Measurements from ENCODE around the gene RNF207. TPM values are rescaled to one million over a fixed set of nuclear protein-coding genes. Genes with fewer than 3 reads are reported as not detected.
"Not testable (repeated sequence)": the region's sequence is repeated elsewhere in the genome, so short reads cannot be mapped to it uniquely, and the experiment has no call there.

Gene RNF207
- total RNA-seq, 1 donor from 2014 or later, result 34.5 TPM

DNA sequence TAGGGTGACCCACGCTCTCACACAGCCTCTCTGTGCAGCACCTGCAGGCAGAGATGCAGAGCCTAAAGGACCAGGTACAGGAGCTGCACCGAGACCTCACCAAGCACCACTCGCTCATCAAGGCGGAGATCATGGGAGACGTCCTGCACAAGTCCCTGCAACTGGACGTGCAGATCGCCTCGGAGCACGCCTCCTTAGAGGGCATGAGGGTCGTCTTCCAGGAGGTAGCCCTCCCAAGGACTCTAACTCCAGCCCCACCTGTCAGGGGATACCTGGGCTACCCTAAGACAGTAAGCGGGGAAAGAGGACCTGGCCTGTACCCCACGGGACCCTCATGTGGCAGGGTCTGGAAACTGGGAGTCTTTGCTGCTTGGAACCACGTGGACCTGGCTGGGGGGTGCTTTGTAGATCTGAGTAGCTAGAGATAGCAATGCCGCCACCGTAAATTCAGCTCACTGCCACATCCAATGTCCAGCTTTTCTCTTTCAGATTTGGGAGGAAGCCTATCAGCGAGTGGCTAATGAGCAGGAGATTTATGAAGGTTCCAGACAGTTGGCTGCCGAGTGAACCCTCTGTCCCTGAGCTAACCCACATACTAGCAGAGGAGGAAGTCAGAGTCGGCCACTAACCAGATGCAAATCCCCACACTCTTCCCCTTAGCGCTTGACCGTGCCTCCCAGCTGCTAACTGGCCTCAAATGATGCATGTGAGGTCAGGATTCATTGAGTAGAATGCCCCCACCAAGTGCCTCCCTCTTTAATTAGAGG lies 6.5 kb downstream of the RNF207 start:
- no peaks in the 10 kb centered on the region for H3K4me1 Mint-ChIP-seq (ENCODE audit: unreplicated experiment)
- H3K36me3 Mint-ChIP-seq, result peaks cover 18% of the 10 kb centered on the region
- H3K9me3 Mint-ChIP-seq, result no peaks in the 10 kb centered on the region
- H3K27me3 Mint-ChIP-seq, result no peaks in the 10 kb centered on the region
- H3K27ac Mint-ChIP-seq, result no peak overlapping the region
- DNase-seq (ENCODE audit: extremely low spot score, unreplicated experiment), result no peak
- H3K4me3 Mint-ChIP-seq, result no peak overlapping the region
- TF ChIP-seq, protein P1, sequence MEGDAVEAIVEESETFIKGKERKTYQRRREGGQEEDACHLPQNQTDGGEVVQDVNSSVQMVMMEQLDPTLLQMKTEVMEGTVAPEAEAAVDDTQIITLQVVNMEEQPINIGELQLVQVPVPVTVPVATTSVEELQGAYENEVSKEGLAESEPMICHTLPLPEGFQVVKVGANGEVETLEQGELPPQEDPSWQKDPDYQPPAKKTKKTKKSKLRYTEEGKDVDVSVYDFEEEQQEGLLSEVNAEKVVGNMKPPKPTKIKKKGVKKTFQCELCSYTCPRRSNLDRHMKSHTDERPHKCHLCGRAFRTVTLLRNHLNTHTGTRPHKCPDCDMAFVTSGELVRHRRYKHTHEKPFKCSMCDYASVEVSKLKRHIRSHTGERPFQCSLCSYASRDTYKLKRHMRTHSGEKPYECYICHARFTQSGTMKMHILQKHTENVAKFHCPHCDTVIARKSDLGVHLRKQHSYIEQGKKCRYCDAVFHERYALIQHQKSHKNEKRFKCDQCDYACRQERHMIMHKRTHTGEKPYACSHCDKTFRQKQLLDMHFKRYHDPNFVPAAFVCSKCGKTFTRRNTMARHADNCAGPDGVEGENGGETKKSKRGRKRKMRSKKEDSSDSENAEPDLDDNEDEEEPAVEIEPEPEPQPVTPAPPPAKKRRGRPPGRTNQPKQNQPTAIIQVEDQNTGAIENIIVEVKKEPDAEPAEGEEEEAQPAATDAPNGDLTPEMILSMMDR (conservative IDR thresholded peaks at IDR 0.05), result no peak

- no peak for DNase-seq (ENCODE audit: extremely low spot score, unreplicated experiment)
- H3K4me1 Mint-ChIP-seq (ENCODE audit: unreplicated experiment), result peaks cover 9% of the 10 kb centered on the region
- no peaks in the 10 kb centered on the region for H3K27me3 Mint-ChIP-seq
- no peaks in the 10 kb centered on the region for H3K9me3 Mint-ChIP-seq
- H3K36me3 Mint-ChIP-seq, result peaks cover 12% of the 10 kb centered on the region
- no peak overlapping the region for H3K4me3 Mint-ChIP-seq
- TF ChIP-seq, protein P1 (conservative IDR thresholded peaks at IDR 0.05), result no peak
- H3K27ac Mint-ChIP-seq, result peak overlapping the region; percentile 75
These were observed 12.7 kb downstream of the RNF207 start for GRCh38 chr1:6218375-6219164.

DNA sequence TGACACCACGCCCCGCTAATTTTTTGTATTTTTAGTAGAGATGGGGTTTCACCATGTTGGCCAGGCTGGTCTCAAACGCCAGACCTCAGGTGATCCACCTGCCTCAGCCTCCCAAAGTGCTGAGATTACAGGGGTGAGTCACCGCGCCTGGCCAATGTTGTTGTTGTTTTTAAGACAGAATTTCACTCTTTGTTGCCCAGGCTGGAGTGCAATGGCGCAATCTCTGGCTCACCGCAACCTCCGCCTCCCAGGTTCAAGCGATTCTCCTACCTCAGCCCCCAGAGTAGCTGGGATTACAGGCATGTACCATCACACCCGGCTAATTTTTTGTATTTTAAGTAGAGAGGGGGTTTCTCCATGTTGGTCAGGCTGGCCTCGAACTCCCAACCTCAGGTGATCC lies 13.7 kb downstream of the RNF207 start:
- not testable (repeated sequence) for H3K4me1 Mint-ChIP-seq (ENCODE audit: unreplicated experiment); H3K9me3 Mint-ChIP-seq; H3K27me3 Mint-ChIP-seq; H3K27ac Mint-ChIP-seq; DNase-seq (ENCODE audit: extremely low spot score, unreplicated experiment); H3K4me3 Mint-ChIP-seq
- H3K36me3 Mint-ChIP-seq, result peaks cover 19% of the 10 kb centered on the region

- Mint-ChIP-seq H3K4me1 (ENCODE audit: unreplicated experiment) (peaks cover 9% of the 10 kb centered on the region), H3K9me3 (no peaks in the 10 kb centered on the region), H3K4me3 (no peak overlapping the region), H3K27ac (peak overlapping the region; percentile 84), H3K36me3 (peaks cover 19% of the 10 kb centered on the region), H3K27me3 (no peaks in the 10 kb centered on the region)
- DNase-seq (ENCODE audit: extremely low spot score, unreplicated experiment), result no peak
- TF ChIP-seq, protein P1 (conservative IDR thresholded peaks at IDR 0.05), result no peak
These were observed 14.3 kb downstream of the RNF207 start for GRCh38 chr1:6220236-6220635.

- TF ChIP-seq, protein P1 (conservative IDR thresholded peaks at IDR 0.05), result no peak
- H3K9me3 Mint-ChIP-seq, result no peaks in the 10 kb centered on the region
- H3K4me3 Mint-ChIP-seq, result no peak overlapping the region
- H3K4me1 Mint-ChIP-seq (ENCODE audit: unreplicated experiment), result peaks cover 9% of the 10 kb centered on the region
- peaks cover 18% of the 10 kb centered on the region for H3K36me3 Mint-ChIP-seq
- DNase-seq (ENCODE audit: extremely low spot score, unreplicated experiment), result no peak
- no peak overlapping the region for H3K27ac Mint-ChIP-seq
- H3K27me3 Mint-ChIP-seq, result no peaks in the 10 kb centered on the region
These were observed 15.4 kb downstream of the RNF207 start for GRCh38 chr1:6221210-6221784.

DNA sequence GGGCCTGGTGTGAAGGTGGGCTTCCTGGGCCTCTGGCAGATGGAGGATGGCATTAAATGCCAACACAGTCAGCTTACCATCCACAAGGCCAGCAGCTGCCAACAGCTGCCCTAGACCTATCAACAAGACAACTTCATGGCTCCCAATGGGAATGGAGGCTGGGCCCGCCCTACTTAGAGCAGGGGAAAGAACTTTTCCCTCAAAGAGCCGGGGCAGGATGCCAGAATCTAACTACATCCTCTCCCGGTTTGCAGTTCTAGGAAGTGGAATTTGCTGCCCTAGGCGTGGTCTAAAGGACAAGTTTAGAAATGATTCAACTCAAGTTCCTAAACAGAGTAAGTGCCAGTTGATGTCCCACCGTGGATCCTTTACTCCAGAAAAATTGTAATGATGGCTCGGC lies 16.7 kb downstream of the RNF207 start:
- H3K4me1 Mint-ChIP-seq (ENCODE audit: unreplicated experiment), result peaks cover 9% of the 10 kb centered on the region
- H3K27ac Mint-ChIP-seq, result no peak overlapping the region
- H3K36me3 Mint-ChIP-seq, result peaks cover 18% of the 10 kb centered on the region
- H3K9me3 Mint-ChIP-seq, result no peaks in the 10 kb centered on the region
- TF ChIP-seq, protein P1 (conservative IDR thresholded peaks at IDR 0.05), result no peak
- no peak for DNase-seq (ENCODE audit: extremely low spot score, unreplicated experiment)
- no peak overlapping the region for H3K4me3 Mint-ChIP-seq
- no peaks in the 10 kb centered on the region for H3K27me3 Mint-ChIP-seq
